Stimulated activated effector memory CD8-positive, alpha-beta T cell treated with anti-CD3 and anti-CD28 coated beads, Interleukin-12 subunit alpha, Interleukin-12 subunit beta, amount 100 ng/mL, for 72 hours (primary cell): ENCODE measurements around the gene TSC22D4.
"Not testable (repeated sequence)": the region's sequence is repeated elsewhere in the genome, so short reads cannot be mapped to it uniquely, and the experiment has no call there.

ENCODE experiments used
- ATAC-seq: fragments of 150-1000 bp; cut with Tn5 transposase; 2 replicates; pipeline ENCODE4 v1.10.0; 2021
- DNase-seq, 2 donors: peaks; one replicate each; pipeline ENCODE4 v3.0.0; 2021 to 2022; ENCODE audit warnings: low spot score in 2 of 2
- H3K27ac Mint-ChIP-seq: one replicate; pipeline ENCODE4 v1.8.0; 2022; ENCODE audit warnings: mild to moderate bottlenecking, mixed read lengths
- H3K36me3 Mint-ChIP-seq: one replicate; pipeline ENCODE4 v1.8.0; 2022; ENCODE audit warnings: mild to moderate bottlenecking, mixed read lengths
- H3K4me1 Mint-ChIP-seq: one replicate; pipeline ENCODE4 v1.8.0; 2022; ENCODE audit warnings: mixed read lengths
- H3K4me3 Mint-ChIP-seq: one replicate; pipeline ENCODE4 v1.8.0; 2022; ENCODE audit warnings: mild to moderate bottlenecking, mixed read lengths
- H3K9me3 Mint-ChIP-seq: one replicate; pipeline ENCODE4 v1.8.0; 2022; ENCODE audit warnings: mixed read lengths

The TSC22D4 gene

DNA sequence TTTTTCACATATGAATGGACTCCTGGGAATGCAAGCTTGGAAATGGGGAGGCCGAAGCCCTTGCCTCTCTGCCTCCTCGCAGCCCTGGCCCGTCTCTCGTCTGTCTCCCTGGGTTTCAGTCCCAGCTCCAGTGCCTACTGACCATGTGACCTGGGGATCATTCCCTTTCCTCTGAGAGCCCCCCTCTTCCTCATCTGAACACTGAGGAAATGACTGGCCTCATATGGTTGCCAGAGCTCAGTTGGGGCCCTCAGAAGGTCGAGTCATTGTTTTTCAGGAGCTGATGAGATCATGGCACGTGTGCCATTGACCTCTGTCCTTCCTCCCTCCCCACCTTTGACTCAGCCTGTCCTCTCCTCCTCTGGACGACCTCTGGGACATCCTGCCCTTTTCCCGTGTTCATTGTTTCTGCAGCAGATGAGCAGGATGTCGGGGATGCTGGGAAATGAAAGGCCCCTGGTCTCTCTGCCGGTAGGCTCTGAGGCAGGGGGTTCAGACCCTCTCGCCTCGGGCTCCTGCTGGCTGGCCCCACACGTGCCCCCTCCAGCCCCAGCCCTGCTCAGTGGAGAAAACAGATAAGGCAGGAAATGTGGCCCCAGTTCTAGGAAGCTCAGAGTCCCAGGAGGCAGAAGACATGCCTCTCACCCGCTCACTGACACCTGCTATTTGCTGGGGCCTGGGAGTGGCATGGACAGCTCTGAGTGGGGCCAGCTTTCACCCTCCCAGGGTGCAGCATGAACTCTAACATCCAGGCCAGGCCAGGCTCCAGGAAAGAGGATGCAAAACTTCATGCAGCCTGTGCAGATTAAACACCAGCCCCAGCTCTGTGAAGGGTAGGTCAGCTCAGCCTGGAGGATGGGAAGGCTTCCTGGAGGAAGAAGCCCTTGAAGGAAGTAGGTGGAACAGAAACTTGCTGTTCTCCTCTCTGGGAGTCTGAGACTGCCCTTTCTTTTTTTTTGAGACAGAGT is 34.4 kb downstream of the TSC22D4 start:
- no peak overlapping the region for H3K4me3 Mint-ChIP-seq
- peak overlapping the region; percentile 75 for H3K27ac Mint-ChIP-seq
- peaks cover 9% of the 10 kb centered on the region for H3K4me1 Mint-ChIP-seq
- ATAC-seq (peak; percentile 70), DNase-seq (no peak)
- H3K36me3 Mint-ChIP-seq = no peaks in the 10 kb centered on the region
- no peaks in the 10 kb centered on the region for H3K9me3 Mint-ChIP-seq

DNA sequence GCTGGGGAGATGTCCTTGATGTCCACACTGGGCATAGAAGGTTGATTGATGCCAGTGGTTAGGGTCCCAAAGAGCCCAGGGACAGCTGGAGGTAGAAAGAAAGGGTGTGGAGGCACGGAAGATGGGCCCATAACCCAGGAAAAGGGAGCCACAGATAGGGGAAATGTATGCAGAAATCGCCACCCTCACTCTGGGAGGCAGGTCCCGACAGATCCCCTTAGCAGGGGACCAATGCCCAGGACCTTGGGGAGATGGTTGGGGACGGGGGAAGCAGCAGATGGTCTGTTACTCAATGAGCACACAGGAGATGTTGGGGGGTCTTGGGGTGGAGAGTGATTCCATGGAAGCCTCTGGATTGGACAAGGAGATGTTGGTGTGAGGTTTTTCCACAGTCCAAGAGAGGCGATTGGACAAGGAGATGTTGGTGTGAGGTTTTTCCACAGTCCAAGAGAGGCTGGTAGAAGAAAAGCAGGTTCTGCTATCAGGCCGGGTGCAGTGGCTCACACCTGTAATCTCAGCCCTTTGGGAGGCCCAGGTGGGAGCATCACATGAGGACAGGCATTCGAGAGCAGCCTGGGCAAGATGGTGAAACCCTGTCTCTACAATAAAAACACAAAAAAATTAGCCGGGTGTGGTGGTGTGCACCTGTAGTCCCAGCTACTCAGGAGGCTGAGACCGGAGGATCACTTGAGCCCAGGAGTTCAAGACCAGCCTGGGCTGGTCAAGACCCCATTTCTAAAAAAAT is 35.7 kb downstream of the TSC22D4 start:
- H3K4me1 Mint-ChIP-seq = peaks cover 9% of the 10 kb centered on the region
- H3K27ac Mint-ChIP-seq = no peak overlapping the region
- H3K9me3 Mint-ChIP-seq = no peaks in the 10 kb centered on the region
- H3K36me3 Mint-ChIP-seq = no peaks in the 10 kb centered on the region
- DNase-seq = no peak
- ATAC-seq = no peak
- H3K4me3 Mint-ChIP-seq = no peak overlapping the region

DNA sequence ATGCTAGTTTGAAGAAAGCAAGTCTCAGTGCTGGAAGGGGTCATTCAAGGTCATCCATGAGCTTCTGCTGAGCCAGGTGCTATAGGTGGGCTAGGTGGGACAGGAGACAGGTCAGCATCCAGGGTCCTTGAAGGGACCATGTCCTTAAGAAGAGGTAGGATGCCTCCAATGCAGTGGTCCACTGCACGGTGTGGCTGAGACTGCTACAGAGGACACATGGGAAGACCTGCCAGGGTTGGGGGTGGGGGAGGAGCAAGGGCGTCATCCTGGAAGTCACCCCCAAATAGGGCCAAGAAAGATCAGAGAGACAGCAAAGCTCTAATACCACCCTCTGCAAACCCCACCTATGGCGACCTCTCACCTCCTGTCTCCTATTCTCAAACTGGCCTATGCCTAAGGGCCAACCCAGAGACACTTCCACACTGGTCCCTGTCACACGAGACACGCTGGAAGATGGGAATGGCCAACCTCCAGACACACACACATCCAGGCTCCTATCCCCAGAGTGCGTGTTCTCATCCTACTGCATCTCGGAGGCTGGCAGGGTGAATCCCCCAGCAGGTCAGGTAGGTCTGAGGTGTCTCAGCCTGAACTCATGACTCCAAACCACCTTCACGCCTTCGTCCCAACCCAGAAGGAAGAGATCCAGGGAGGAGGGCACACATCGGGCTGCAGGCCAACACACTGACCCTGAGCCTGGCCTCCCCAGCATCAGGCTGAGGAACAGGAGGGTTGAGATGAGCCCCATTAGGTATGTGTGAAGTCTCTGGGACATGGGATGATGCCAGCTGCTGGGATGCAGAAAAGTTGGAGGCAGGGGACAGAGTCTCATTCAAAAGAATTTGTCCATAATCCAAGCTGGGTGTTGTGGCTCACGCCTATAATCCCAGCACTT is 37.1 kb downstream of the TSC22D4 start:
- no peak overlapping the region for H3K4me3 Mint-ChIP-seq
- H3K27ac Mint-ChIP-seq = peak overlapping the region; percentile 11
- DNase-seq (no peak), ATAC-seq (no peak)
- H3K36me3 Mint-ChIP-seq = no peaks in the 10 kb centered on the region
- H3K4me1 Mint-ChIP-seq = peaks cover 9% of the 10 kb centered on the region
- no peaks in the 10 kb centered on the region for H3K9me3 Mint-ChIP-seq

DNA sequence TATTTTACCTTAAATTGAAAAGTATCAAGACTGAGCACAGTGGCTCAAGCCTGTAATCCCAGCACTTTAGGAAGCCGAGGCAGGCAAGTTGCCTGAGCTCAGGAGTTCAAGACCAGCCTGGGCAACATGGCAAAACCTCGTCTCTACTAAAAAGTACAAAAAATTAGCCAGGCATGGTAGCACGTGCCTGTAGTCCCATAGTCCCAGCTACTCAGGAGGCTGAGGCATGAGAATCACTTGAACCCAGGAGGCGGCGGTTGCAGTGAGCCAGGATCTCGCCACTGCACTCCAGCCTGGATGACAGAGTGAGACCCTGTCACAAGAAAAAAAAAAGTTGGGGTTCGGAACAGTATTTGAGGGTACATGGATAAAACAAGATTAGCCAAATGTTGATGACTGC is 39.8 kb downstream of the TSC22D4 start:
- not testable (repeated sequence) for DNase-seq, H3K9me3 Mint-ChIP-seq, H3K4me3 Mint-ChIP-seq, ATAC-seq, H3K27ac Mint-ChIP-seq
- Mint-ChIP-seq H3K4me1 (peaks cover 15% of the 10 kb centered on the region), H3K36me3 (peaks cover 21% of the 10 kb centered on the region)

DNA sequence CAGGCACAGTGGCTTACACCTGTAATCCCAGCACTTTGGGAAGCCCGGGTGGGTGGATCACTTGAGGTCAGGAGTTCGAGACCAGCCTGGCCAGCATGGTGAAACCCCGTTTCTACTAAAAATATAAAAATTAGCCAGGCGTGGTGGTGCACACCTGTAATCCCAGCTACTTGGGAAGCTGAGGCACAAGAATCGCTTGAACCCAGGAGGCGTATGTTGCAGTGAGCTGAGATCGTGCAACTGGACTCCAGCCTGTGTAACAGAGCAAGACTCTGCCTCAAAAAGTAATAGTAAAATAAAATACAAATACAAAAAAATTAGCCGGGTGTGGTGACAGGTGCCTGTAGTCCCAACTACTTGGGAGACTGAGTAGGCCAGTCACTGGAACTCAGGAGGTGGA is 40.3 kb downstream of the TSC22D4 start:
- not testable (repeated sequence) for ATAC-seq, H3K27ac Mint-ChIP-seq, H3K9me3 Mint-ChIP-seq

DNA sequence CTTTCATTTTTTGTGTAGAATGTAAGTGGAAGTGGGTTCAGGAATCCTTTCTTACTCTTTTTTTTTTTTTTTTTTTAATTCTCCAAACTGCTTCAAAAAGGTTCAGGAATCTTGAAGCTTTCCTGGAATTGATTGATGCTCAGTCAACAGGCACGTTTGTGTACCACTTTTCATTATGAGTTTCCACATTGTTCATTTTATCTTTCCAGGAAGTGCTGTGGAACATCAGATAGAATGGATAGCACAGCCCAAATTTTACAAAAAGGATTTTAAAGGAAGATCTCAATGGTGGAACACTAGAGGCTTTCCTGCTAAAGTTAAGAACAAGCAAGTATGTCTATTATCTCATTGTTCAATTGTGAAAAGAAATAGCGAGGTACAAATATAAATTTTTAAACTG is 40.8 kb downstream of the TSC22D4 start:
- H3K9me3 Mint-ChIP-seq = no peaks in the 10 kb centered on the region
- DNase-seq = no peak
- no peak overlapping the region for H3K4me3 Mint-ChIP-seq
- peaks cover 32% of the 10 kb centered on the region for H3K36me3 Mint-ChIP-seq
- ATAC-seq = no peak
- H3K27ac Mint-ChIP-seq = no peak overlapping the region
- H3K4me1 Mint-ChIP-seq = peaks cover 22% of the 10 kb centered on the region

More for the DNA sequence above, 40.3 kb downstream of the TSC22D4 start:
- Mint-ChIP-seq H3K36me3 (peaks cover 26% of the 10 kb centered on the region), H3K4me1 (peaks cover 17% of the 10 kb centered on the region)
- DNase-seq, H3K4me3 Mint-ChIP-seq: not testable (repeated sequence)

DNA sequence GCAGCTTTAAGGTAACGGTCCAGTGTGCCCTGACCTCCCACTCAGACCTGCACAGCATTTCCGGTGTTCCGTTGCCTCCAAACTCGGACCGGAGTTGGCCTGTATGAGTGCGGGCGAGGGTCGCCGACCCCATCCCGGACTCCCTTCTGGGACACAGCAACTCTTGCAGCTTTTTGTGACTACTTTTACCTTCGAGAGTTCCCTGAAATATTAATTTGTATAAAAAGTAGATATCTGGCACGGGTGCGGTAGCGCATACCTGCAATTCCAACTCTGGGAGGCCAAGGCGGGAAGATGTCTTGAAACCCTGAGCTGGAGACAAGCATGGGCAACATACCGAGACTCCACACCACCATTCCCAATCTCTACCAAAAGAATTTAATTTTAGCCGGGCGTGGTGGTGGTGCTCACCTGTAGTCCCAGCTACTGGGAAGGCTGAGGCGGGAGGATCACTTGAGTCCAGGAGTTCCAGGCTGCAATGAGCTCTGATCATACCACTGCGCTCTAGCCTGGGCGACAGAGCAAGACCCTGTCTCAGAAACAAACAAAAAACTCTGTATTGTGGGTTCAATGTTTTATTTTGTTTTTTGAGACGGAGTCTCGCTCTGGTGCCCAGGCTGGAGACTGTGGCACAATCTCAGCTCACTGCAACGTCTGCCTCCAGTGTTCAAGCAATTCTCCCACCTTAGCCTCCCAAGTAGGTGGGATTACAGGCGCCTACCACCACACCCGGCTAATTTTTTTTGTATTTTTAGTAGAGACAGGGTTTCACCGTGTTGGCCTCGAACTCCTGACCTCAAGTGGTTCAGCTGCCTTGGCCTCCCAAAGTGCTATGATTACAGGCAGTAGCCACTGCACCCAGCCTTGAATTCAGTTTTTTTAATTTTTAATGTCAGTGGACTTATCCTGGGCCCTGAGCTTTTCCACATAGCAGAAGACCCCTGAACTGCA is 41.6 kb downstream of the TSC22D4 start:
- H3K27ac Mint-ChIP-seq = no peak overlapping the region
- no peak for DNase-seq

DNA sequence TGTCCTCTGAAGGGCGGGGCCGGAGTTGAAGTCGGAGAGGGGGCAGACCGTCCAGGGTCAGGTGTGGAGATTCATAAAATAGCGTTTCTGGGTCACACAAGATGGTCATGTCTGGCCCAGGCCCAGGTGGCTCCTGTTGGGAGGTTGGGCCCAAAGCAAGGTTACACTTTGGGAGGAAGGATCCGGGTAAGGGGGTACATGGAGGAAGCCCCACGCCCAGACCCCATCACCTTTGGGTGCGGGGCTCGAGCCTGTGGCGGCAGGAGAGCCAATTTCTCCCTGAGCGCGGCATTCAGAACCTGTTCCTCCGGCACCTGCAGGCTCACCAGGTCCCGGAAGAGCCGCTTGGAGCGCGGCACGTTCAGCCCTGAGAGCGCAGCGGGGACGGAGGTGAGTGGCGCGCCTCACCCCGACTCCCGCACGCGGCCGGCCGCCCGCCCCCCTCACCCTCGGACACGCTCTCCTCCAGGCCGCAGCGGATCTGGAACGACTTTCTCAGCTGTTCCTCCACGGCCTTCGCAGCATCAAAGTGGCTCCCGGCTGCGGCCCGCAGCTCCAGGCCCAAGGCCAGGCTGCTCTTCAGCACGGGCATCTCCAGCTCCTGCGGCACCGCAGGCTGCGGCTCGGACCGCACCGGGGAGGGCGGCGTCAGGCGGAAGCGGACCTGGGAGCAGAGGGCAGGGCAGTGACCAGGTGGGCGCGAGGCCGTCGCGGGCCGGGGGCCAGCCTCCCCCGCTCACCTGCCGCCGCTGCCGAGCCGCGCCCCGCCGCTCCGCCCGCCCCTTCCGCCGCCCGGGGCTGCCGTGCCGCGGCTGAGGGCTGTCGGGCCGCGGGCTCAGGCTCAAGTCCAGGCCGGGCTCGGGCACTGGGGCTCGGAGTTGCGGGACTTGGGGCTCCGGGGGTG is 43.4 kb downstream of the TSC22D4 start:
- ATAC-seq (peak; percentile 52), DNase-seq (peak in 1 of 2 donors; percentile 71)
- H3K9me3 Mint-ChIP-seq = no peaks in the 10 kb centered on the region
- H3K27ac Mint-ChIP-seq = peak overlapping the region; percentile 97
- peak overlapping the region; percentile 95 for H3K4me3 Mint-ChIP-seq
- H3K4me1 Mint-ChIP-seq = peaks cover 47% of the 10 kb centered on the region
- peaks cover 57% of the 10 kb centered on the region for H3K36me3 Mint-ChIP-seq

More for the DNA sequence above, 41.6 kb downstream of the TSC22D4 start:
- Mint-ChIP-seq H3K4me1 (peaks cover 29% of the 10 kb centered on the region), H3K36me3 (peaks cover 39% of the 10 kb centered on the region), H3K4me3 (peak overlapping the region; percentile 95), H3K9me3 (no peaks in the 10 kb centered on the region)
- ATAC-seq = no peak

DNA sequence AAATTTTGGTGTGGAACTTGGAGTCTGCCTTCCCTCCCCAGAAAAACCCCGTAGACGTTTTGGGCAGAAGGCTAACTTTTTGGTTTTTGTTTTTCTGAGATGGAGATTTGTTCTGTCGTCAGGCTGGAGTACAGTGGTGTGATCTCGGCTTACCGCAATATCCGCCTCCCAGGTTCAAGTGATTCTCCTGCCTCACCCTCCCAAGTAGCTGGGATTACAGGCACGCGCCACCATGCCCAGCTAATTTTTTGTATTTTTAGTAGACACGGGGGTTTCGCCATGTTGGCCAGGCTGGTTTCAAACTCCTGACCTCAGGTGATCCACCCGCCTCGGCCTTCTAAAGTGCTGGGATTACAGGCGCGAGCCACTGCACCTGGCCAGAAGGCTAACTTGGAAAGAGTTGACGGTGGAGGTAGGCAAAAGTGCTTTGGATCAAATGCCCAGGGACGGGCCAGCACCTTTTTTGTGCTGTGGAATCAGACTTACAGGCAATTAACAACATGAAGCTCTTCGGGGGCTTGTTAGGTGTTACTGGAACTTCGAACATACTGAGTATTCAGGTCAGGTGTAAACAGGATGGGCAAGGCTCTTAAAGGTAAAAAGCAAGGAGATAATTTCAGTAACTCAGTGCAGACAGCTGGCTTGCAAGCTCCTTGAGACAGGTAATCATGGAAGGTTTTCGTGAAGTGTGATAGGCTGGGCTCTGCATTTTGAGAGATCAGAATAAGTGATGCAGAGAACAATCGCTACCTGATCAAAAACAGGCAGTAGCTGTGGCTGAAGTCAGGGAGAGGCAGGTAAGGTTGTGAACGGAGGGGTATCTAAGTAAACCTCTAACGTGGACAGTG is 44.5 kb downstream of the TSC22D4 start:
- Mint-ChIP-seq H3K36me3 (peaks cover 69% of the 10 kb centered on the region), H3K9me3 (no peaks in the 10 kb centered on the region), H3K4me3 (peak overlapping the region; percentile 95), H3K27ac (peak overlapping the region; percentile 95), H3K4me1 (peaks cover 53% of the 10 kb centered on the region)
- DNase-seq (no peak), ATAC-seq (no peak)

DNA sequence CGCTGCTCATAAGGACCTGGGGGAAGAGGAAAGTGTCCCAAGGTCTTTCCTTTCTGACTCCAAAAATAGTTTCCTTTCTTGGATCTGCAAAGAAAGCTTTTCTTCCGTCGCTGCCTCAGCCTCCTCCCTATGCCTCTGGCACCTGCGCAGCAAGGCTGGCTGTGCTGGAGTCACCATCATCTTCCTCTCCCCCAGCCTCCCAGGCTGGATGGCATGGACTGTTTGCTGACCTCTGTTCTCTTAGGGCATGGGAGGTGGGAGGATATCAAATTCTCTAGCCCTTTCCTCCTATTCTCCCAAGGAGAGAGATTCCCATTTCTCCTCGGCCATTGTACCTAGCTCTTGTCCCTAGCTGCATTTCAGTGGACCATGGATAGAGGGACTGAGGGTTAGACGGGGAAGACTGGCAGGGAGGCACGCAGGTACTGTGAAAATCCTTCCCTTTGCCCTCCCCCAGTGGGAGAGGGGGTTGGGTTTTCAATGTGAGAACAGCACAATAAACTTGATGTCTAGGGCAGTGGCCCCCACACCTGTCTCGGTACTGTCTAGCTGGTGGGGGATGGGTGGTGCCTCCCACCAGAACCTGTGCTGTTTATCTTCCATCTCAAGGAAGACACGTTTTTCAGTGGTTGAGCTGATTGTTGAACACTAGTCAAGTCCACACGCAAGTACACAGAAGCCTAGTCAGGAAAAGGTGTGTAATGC is 45.3 kb downstream of the TSC22D4 start:
- Mint-ChIP-seq H3K4me1 (peaks cover 61% of the 10 kb centered on the region), H3K36me3 (peaks cover 76% of the 10 kb centered on the region), H3K27ac (peak overlapping the region; percentile 95), H3K4me3 (peak overlapping the region; percentile 95), H3K9me3 (no peaks in the 10 kb centered on the region)
- DNase-seq (no peak), ATAC-seq (no peak)

DNA sequence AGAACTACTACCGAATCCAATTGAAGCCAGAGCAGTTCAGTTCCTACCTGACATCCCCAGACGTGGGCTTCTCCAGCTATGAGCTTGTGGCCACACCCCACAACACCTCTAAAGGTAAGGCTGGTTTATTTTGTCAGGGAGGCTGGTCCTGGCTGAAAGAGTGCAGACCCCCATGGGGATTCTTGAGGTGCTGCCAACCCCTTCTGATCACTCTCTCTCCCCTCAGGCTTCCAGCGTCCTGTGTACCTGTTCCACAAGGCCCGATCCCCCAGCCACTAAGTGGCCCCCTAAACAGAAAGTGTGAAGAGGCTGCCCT is 45.8 kb downstream of the TSC22D4 start:
- H3K4me1 Mint-ChIP-seq = peaks cover 66% of the 10 kb centered on the region
- peak overlapping the region; percentile 95 for H3K27ac Mint-ChIP-seq
- H3K9me3 Mint-ChIP-seq = no peaks in the 10 kb centered on the region
- ATAC-seq = no peak
- no peak for DNase-seq
- peaks cover 81% of the 10 kb centered on the region for H3K36me3 Mint-ChIP-seq
- peak overlapping the region; percentile 95 for H3K4me3 Mint-ChIP-seq

DNA sequence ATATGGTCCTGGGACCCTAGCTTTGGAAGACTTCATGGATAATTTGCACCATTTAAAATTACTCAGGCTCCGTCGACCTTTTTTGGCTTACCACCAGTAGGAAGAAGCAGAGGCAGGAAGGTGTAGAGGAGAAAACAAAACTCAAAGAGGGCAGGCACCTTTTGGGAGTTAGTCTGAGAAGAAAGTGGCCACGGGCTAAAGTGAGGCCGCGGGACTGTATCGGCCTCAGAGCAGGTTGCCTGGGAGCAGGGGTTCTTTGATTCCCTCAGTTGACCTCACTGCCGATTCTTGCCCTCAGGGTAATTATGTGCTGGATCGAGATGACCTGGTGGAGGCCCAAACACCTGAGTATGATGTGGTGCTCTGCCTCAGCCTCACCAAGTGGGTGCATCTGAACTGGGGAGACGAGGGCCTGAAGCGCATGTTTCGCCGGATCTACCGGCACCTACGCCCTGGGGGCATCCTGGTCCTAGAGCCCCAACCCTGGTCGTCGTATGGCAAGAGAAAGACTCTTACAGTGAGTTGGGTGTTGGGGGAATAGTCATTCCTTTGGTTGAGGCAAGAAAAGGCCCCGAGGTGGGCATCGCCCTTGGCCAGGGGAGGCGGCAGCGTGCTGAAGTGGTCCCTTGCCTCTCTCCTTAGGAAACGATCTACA is 46.3 kb downstream of the TSC22D4 start:
- ATAC-seq (no peak), DNase-seq (no peak)
- peaks cover 86% of the 10 kb centered on the region for H3K36me3 Mint-ChIP-seq
- H3K4me3 Mint-ChIP-seq = peak overlapping the region; percentile 95
- H3K4me1 Mint-ChIP-seq = peaks cover 71% of the 10 kb centered on the region
- peak overlapping the region; percentile 100 for H3K27ac Mint-ChIP-seq
- H3K9me3 Mint-ChIP-seq = no peaks in the 10 kb centered on the region
